DMS153 (cell line): ENCODE measurements around the gene ZCCHC2.

Source experiments
- DNase-seq: peaks from one replicate; lab custom pipeline; 2025; lab: John Stamatoyannopoulos, UW

Gene ZCCHC2

GRCh38 chr18:62522504-62523254 lies at the start of gene ZCCHC2:
Gene ZCCHC2, plus strand, starts transcription at chr18:62523025. Its CDS starts 400 bp downstream, at chr18:62523425.
- DNase-seq: peak; percentile 96

GRCh38 chr18:62479574-62479973 lies 43.3 kb upstream of the ZCCHC2 start:
- DNase-seq: no peak

DNA sequence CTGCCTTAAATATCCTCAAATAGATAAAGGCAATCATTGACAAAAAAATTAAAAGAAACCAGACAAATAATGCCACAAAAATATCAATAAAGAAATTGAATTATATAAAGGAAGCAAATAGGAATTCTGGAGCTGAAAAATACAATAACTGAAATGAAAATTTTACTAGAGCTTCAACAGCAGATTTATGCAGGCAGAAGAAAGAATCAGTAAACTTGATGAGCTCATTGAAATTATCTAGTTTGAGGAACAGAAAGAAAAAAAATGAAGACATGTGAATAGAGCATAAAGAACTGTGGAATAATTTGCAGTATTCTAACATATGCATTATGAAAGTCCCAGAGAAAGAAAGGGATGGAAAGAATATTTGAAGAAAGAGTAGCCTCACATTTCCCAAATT lies 41.9 kb upstream of the ZCCHC2 start:
- no peak for DNase-seq

- no peak for DNase-seq
These were observed 37.9 kb upstream of the ZCCHC2 start for GRCh38 chr18:62484941-62485340.

- DNase-seq: peak; percentile 17
These were observed 37.1 kb upstream of the ZCCHC2 start for GRCh38 chr18:62485684-62486083.

DNA sequence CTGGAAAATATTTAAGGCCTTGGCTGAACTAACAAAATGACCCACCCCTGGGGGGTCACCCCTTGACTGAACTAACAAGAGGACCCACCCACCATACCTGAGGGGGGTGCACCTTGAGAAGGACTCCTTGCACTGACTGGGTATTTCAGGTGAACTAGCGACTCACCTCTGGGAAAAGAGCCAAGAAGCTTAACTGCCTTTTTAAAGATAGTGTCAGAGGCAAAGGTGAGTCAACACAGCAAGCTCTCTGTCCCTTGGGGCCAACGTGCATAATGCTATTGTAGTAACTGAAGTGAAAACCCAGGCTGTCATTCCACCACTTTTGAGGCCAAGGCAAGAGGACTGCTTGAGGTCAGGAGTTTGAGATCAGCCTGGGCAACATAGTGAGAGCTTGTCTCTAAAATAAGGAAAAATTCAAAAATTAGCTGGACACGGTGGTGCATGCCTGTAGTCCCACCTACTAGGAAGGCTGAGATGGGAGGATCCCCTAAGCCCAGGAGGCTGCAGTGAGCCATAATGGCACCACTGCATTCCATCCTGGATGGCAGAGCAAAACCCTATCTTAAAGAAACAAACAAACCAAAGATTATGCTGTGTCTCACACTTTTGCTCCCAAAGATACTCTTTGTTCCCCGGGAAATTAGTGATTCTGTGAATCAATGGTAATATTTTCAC lies 36.4 kb upstream of the ZCCHC2 start:
- DNase-seq: peak; percentile 90

- DNase-seq: no peak
These were observed 35.7 kb upstream of the ZCCHC2 start for GRCh38 chr18:62487161-62487560.

DNA sequence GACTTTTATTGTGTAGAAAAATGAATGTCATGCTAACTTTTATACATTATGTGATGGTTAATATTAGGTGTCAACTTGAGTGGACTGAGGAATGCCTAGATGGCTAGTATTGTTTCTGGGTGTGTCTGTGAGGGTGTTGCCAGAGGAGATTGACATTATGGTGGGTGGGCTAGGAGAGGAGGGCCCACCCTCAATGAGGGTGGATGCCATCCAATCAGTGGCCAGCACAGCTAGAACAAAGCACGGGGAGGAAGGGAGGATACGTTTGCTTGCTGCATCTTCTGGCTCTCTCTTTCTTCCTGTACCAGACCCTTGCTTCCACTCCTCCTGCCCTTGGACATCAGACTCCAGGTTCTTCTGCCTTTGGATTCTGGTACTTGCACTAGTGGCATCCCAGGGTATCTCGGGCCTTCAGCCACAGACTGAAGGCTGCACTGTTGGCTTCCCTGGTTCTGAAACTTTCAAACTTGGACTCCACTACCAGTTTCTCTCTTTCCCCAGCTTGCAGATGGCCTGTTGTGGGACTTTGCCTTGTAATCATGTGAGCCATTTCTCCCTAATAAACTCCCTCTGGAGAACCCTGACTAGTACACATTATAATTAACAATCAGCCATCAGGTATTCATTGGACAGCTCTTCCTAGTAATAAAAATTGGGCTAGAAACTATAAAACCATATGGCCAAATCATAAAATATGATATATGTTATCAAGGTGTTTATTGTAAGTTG lies 31.7 kb upstream of the ZCCHC2 start:
- no peak for DNase-seq

GRCh38 chr18:62493033-62493862 lies 29.6 kb upstream of the ZCCHC2 start:
- no peak for DNase-seq

DNA sequence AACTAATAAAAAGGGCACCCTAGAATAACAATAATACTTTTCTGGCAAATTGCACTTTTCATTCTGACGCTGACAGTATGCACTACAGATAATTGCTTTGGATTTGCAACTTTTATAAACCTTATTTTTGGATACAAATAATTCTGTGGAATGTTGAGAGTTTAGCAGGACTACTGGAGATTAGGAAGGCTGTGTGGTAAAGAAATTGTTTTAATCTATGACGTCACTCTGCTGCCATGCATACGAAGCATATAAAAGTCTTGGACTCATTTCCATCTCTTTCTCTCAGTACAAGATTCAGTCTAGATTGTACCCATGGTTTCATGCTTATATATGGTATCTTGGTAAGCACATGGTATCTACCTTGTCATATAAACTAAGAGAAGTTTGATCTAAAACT lies 28.1 kb upstream of the ZCCHC2 start:
- DNase-seq: no peak

- DNase-seq: no peak
These were observed 26.6 kb upstream of the ZCCHC2 start for GRCh38 chr18:62496262-62496661.

GRCh38 chr18:62497190-62497772 lies 25.5 kb upstream of the ZCCHC2 start:
- DNase-seq: no peak

DNA sequence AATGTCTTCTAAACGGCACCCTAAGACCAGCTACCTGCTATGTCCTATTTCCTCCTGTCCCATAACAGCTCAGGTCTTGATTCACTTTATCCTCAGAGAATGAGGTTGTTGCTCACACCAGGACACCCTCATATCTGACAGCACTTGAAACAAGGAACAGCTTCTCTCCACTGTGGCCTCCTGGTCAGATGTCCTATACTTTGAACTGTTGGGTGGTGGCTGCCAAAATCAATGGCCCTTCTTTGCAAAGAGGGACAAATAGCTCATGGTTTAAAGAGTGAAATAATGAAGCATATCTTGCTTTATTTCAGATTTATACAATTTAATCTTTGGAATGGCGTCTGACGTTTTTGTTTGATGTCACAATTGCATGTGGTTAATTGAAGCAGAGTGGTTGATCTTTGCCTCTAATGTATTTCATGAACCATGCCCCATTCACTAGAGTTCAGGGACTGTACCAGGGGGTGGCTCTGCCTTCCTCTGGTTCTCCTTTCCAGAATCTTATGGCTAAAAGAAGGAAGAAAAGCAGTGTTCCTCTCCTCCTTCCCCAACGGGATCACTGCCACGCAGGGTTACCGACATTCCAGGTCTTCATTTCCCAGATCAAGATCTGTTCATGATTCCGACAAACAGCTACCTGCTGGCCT lies 24.1 kb upstream of the ZCCHC2 start:
- no peak for DNase-seq

- DNase-seq: no peak
These were observed 23.6 kb upstream of the ZCCHC2 start for GRCh38 chr18:62499263-62499650.

GRCh38 chr18:62500174-62500573 lies 22.7 kb upstream of the ZCCHC2 start:
- DNase-seq: no peak

GRCh38 chr18:62500966-62501591 lies 21.7 kb upstream of the ZCCHC2 start:
- no peak for DNase-seq

- DNase-seq: no peak
These were observed 16.9 kb upstream of the ZCCHC2 start for GRCh38 chr18:62505669-62506494.

DNA sequence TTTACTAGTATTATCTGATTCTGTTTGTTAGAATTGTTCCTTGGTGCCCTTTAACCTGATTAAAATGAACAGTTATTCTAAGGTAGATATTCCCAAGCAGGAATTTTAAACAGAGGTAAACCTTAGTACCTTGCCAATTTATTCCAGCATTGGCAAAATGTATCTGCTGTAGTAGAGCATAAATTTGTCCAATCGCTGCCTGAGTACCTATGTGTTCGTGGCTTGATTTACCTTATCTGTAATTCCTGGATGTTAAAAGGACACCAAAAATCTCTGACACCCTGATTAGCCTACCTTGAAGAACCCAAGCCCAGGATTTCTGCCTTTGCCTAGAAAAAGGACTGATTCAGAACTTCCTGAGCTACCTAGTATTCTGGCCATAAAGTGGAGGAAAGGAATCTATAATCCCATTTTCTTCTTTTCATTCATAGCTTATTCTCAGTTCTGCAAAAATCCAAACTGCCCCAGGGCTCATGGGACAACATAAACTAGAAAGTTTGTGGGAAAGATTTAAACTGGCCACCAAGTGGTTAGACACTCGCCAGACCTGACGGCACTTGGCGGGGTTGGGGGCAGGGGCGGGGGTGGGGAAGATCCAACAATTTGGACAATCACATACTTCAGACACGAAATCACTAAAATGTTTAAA lies 16.2 kb upstream of the ZCCHC2 start:
- DNase-seq: no peak

GRCh38 chr18:62509779-62510178 lies 13.0 kb upstream of the ZCCHC2 start:
- DNase-seq: no peak
